ENCODE measurements around the gene CPM. TPM values are rescaled to one million over a fixed set of nuclear protein-coding genes. Genes with fewer than 3 reads are reported as not detected.
A peak's percentile ranks its signal among the peaks of the same experiment; 100 is the strongest.

CPM gene
- total RNA-seq, 1 experiment from 2014 or later = 0.89 TPM

DNA sequence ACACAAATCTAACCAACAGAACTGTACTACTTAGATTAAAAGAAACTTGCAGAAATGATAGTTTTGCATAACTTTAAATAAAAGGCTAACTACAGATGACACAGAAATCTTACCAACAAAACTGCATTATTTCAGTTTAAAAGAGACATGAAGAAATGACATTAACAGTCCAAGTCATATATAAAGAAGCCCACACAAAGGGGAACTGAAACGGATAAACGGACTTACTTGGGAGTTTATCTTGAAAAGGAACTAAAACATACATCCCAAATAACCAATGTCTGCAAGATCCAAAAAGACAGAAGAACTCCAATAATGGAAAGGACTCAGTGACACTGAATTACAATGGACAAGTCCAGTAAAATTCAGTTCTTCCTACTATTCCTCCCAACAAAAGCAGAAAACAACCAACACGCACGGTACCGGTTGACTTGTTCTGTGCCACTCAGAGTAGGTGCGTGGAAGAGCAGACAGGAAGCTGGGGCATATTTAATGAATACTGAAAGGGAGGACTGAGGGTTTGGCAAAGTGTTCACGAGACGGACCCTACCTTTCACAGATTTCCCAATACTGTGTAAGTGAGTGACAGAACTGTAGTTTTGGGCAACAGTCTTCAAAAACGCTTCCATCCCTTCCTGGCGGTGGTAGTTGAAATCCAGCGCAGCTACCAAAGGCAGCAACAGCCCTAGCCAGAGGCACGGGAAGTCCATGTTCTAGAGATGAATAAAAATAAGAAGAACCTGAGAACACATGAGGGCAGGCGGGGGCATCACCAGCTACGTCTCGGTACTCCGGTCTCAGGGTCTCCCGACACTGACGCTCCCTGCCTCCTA is 627 bp downstream of the CPM start:
- intact Hi-C loops (cut with micrococcal nuclease) = no loop called here
- no peaks in the 10 kb centered on the region for H3K9me3 Mint-ChIP-seq (ENCODE audit: unreplicated experiment)
- TSS peak; percentile 64 for BruUV-seq (replicated peaks)
- TF ChIP-seq, protein P1, sequence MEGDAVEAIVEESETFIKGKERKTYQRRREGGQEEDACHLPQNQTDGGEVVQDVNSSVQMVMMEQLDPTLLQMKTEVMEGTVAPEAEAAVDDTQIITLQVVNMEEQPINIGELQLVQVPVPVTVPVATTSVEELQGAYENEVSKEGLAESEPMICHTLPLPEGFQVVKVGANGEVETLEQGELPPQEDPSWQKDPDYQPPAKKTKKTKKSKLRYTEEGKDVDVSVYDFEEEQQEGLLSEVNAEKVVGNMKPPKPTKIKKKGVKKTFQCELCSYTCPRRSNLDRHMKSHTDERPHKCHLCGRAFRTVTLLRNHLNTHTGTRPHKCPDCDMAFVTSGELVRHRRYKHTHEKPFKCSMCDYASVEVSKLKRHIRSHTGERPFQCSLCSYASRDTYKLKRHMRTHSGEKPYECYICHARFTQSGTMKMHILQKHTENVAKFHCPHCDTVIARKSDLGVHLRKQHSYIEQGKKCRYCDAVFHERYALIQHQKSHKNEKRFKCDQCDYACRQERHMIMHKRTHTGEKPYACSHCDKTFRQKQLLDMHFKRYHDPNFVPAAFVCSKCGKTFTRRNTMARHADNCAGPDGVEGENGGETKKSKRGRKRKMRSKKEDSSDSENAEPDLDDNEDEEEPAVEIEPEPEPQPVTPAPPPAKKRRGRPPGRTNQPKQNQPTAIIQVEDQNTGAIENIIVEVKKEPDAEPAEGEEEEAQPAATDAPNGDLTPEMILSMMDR (IDR thresholded peaks at IDR 0.05; ENCODE audit: unreplicated experiment) = no peak
- DNase-seq (ENCODE audit: unreplicated experiment) = no peak
- ChIA-PET CTCF (interaction anchor here (0.7 to 0.8 kb wide), 2 partner anchors 87 to 138 kb away, joined by 3 read pairs; no protein-coding TSS in a partner anchor), POLR2A (interaction anchor here (1.2 to 1.7 kb wide), 2 partner anchors 11 to 65 kb away, joined by 4 to 7 read pairs; no protein-coding TSS in a partner anchor)
- H3K4me3 Mint-ChIP-seq (ENCODE audit: unreplicated experiment) = peak overlapping the region; percentile 73
- H3K27ac Mint-ChIP-seq (ENCODE audit: low read depth, unreplicated experiment) = no peak overlapping the region
- H3K36me3 Mint-ChIP-seq (ENCODE audit: insufficient read depth, unreplicated experiment) = no peaks in the 10 kb centered on the region
- no peaks in the 10 kb centered on the region for H3K4me1 Mint-ChIP-seq (ENCODE audit: insufficient read depth, unreplicated experiment)
- H3K27me3 Mint-ChIP-seq (ENCODE audit: insufficient read depth, unreplicated experiment) = no peaks in the 10 kb centered on the region

- Mint-ChIP-seq H3K27ac (ENCODE audit: low read depth, unreplicated experiment) (no peak overlapping the region), H3K36me3 (ENCODE audit: insufficient read depth, unreplicated experiment) (no peaks in the 10 kb centered on the region), H3K9me3 (ENCODE audit: unreplicated experiment) (no peaks in the 10 kb centered on the region), H3K4me1 (ENCODE audit: insufficient read depth, unreplicated experiment) (no peaks in the 10 kb centered on the region), H3K4me3 (ENCODE audit: unreplicated experiment) (no peak overlapping the region), H3K27me3 (ENCODE audit: insufficient read depth, unreplicated experiment) (no peaks in the 10 kb centered on the region)
- POLR2A ChIA-PET = no interaction called here
- DNase-seq (ENCODE audit: unreplicated experiment) = no peak
- CTCF ChIA-PET = no interaction called here
- BruUV-seq (replicated peaks) = no TSS peak
- TF ChIP-seq, protein P1 (IDR thresholded peaks at IDR 0.05; ENCODE audit: unreplicated experiment) = no peak
- intact Hi-C loops (cut with micrococcal nuclease) = no loop called here
Observed at GRCh38 chr12:68930178-68930577, 2.8 kb downstream of the CPM start.

GRCh38 chr12:68924546-68924945 is 8.4 kb downstream of the CPM start:
- CTCF ChIA-PET = interaction anchor here (0.6 to 0.7 kb wide), 2 partner anchors 24 to 105 kb away, joined by 3 read pairs; no protein-coding TSS in a partner anchor
- no peak for DNase-seq (ENCODE audit: unreplicated experiment)
- POLR2A ChIA-PET = interaction anchor here (0.5 to 1.1 kb wide), 6 partner anchors 9 to 927 kb away, joined by 3 to 4 read pairs (median 3); no protein-coding TSS in a partner anchor
- no peaks in the 10 kb centered on the region for H3K27me3 Mint-ChIP-seq (ENCODE audit: insufficient read depth, unreplicated experiment)
- no peak overlapping the region for H3K27ac Mint-ChIP-seq (ENCODE audit: low read depth, unreplicated experiment)
- TF ChIP-seq, protein P1 (IDR thresholded peaks at IDR 0.05; ENCODE audit: unreplicated experiment) = no peak
- no peak overlapping the region for H3K4me3 Mint-ChIP-seq (ENCODE audit: unreplicated experiment)
- intact Hi-C loops (cut with micrococcal nuclease) = no loop called here
- BruUV-seq (replicated peaks) = no TSS peak
- H3K9me3 Mint-ChIP-seq (ENCODE audit: unreplicated experiment) = no peaks in the 10 kb centered on the region
- no peaks in the 10 kb centered on the region for H3K36me3 Mint-ChIP-seq (ENCODE audit: insufficient read depth, unreplicated experiment)
- no peaks in the 10 kb centered on the region for H3K4me1 Mint-ChIP-seq (ENCODE audit: insufficient read depth, unreplicated experiment)

DNA sequence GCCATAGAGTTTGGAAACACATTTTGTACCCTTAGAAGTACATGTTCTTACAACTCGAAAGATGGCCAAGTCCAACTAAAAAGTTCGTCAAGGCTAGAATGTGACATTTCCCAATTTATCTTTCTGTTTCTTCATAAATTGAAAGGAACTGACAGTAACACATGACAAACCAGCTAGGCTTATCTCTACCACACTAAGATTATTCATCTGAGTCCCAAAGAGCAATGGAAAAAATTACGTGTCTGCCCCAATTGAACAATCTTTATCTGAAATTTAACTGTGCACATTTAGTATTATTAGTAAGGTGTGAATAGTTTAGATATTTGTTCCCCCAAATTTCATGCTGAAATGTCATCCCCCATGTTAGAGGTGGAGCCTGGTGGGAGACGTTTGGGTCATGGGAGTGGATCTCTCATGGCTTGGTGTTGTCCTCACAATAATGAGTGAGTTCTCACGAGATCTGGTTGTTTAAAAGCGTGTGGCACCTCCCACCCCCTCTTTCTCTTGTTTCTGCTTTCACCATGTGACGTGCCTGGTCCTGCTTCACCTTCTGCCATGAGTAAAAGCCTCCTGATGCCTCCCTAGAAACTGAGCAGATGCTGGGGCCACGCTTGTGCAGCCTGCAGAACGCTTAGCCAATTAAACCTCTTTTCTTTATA is 13.3 kb downstream of the CPM start:
- ChIA-PET POLR2A (no interaction called here), CTCF (no interaction called here)
- DNase-seq (ENCODE audit: unreplicated experiment) = no peak
- intact Hi-C loops (cut with micrococcal nuclease) = no loop called here
- Mint-ChIP-seq H3K36me3 (ENCODE audit: insufficient read depth, unreplicated experiment) (no peaks in the 10 kb centered on the region), H3K27me3 (ENCODE audit: insufficient read depth, unreplicated experiment) (no peaks in the 10 kb centered on the region), H3K4me1 (ENCODE audit: insufficient read depth, unreplicated experiment) (peaks cover 12% of the 10 kb centered on the region), H3K4me3 (ENCODE audit: unreplicated experiment) (no peak overlapping the region), H3K27ac (ENCODE audit: low read depth, unreplicated experiment) (no peak overlapping the region), H3K9me3 (ENCODE audit: unreplicated experiment) (no peaks in the 10 kb centered on the region)
- TF ChIP-seq, protein P1 (IDR thresholded peaks at IDR 0.05; ENCODE audit: unreplicated experiment) = no peak
- BruUV-seq (replicated peaks) = no TSS peak
